Omental fat pad (tissue), 4 donors: ENCODE data around the gene RAET1L. TPM values are rescaled to one million over a fixed set of nuclear protein-coding genes. Genes with fewer than 3 reads are reported as not detected.

Experiments used
- ATAC-seq: fragments of 150-250 bp; one replicate; pipeline ENCODE4 v1.9.1; 2016; ENCODE audit warnings: mild to moderate bottlenecking, moderate library complexity; ENCODE audit not compliant: low FRiP score
- DNase-seq: peaks from one replicate; pipeline ENCODE4 v3.0.0-alpha.2; 2019; ENCODE audit warnings: low spot score
- total RNA-seq, 4 donors: library from RNA; depleted of rRNA; stranded (reverse); fragments of >200 nt; gene quantifications; one replicate each; pipeline ENCODE4 v1.1.0, GENCODE V29; 2016
- TF ChIP-seq, protein P1 (sequence below), 3 donors: fragments of 450-650 bp; IDR thresholded peaks; one replicate each; pipeline ENCODE4 v1.5.1; 2016 to 2017; ENCODE audit warnings: antibody characterized with exemption in 3 of 3, mild to moderate bottlenecking in 3 of 3, moderate library complexity in 2 of 3

The RAET1L gene
- total RNA-seq, 4 donors from 2014 or later: not detected

GRCh38 chr6:149988550-149989346 is 36.6 kb downstream of the RAET1L start:
- DNase-seq: no peak
- ATAC-seq: no peak
- TF ChIP-seq, protein P1, sequence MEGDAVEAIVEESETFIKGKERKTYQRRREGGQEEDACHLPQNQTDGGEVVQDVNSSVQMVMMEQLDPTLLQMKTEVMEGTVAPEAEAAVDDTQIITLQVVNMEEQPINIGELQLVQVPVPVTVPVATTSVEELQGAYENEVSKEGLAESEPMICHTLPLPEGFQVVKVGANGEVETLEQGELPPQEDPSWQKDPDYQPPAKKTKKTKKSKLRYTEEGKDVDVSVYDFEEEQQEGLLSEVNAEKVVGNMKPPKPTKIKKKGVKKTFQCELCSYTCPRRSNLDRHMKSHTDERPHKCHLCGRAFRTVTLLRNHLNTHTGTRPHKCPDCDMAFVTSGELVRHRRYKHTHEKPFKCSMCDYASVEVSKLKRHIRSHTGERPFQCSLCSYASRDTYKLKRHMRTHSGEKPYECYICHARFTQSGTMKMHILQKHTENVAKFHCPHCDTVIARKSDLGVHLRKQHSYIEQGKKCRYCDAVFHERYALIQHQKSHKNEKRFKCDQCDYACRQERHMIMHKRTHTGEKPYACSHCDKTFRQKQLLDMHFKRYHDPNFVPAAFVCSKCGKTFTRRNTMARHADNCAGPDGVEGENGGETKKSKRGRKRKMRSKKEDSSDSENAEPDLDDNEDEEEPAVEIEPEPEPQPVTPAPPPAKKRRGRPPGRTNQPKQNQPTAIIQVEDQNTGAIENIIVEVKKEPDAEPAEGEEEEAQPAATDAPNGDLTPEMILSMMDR (IDR thresholded peaks at IDR 0.05): no peak

DNA sequence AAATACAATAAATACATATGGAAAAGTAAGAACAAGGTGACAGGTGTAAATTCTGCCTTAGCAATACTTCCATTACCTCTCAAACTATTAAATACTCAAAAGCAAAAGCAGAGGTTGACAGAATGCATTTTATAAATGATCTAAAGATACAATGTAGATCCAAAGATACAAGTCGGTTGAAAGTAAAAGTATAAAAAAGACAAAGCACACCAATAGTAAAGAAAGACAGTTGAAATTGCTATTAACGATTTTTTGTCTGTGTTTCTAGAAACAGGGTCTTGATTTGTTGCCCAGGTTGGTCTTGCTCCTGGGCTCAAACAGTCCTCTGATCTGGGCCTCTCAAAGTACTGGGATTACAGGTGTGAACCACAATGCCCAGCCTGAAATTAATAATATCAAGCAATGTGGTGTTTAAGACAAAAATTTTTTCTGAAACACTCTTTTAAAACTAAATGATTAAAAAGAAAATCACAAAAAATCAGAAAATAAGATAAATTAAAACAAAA is 37.7 kb downstream of the RAET1L start:
- DNase-seq (no peak), ATAC-seq (no peak)
- TF ChIP-seq, protein P1 (IDR thresholded peaks at IDR 0.05): no peak

GRCh38 chr6:149985481-149985937 is 39.8 kb downstream of the RAET1L start:
- ATAC-seq (no peak), DNase-seq (no peak)
- TF ChIP-seq, protein P1 (IDR thresholded peaks at IDR 0.05): no peak

DNA sequence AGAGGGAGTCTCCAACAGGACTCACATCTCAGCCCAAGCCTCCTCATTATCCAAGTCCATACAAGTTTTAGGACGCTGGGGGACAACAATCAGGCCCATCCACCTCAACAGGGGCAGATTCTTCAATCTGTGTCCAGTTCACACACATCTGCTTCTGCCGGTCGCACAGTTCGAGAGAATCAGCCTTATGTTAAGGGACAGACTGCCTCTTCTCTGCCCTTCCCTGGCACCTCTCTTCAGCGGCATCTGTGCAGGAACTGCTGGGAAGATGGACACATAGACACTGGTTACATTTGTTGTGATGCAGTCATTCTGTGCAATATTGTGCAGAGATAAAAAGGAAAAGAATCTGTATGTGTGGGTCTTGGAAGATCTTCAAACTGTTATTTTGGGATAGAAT is 40.6 kb downstream of the RAET1L start:
- TF ChIP-seq, protein P1 (IDR thresholded peaks at IDR 0.05): no peak
- no peak for DNase-seq
- no peak for ATAC-seq

DNA sequence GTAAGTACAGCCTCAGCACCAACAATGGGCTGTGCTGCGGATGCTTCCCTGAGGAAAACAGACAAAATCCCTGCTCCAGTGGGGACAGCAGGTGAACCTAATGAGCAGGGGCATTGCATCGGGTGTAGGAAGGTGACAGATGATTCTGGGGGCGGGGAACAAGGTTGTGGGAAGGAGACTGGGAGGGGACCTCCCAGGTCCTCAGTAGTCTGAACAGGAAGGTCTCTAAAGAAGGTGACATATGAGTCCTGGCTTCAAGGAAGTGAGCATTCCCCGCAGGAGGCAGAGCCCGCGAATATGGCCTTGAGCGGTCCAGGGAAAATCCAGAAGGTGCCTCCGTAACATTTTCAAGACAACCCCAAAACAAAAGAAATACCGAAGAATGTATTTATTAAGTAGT is 42.2 kb downstream of the RAET1L start:
- ATAC-seq: no peak
- TF ChIP-seq, protein P1 (IDR thresholded peaks at IDR 0.05): no peak
- no peak for DNase-seq

DNA sequence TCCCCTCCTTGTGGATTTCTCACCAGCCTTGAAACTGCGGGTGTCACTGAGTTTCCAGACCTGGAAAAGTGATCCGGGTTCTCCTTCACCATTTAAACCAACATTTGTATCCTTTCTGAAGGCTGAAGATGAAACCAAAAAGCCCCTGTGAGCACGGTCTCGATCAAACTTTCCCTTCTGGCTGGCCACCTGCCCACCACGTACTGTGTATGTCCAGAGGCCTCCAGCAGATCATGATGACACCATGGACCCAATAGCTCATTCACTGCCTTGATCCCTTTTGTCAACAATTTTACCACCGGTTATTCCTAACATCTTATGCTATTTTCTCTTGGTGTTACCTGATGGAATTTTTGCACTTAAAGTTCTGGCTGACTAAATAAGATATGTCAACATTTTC is 46.0 kb downstream of the RAET1L start:
- ATAC-seq (no peak), DNase-seq (no peak)
- TF ChIP-seq, protein P1 (IDR thresholded peaks at IDR 0.05): no peak

DNA sequence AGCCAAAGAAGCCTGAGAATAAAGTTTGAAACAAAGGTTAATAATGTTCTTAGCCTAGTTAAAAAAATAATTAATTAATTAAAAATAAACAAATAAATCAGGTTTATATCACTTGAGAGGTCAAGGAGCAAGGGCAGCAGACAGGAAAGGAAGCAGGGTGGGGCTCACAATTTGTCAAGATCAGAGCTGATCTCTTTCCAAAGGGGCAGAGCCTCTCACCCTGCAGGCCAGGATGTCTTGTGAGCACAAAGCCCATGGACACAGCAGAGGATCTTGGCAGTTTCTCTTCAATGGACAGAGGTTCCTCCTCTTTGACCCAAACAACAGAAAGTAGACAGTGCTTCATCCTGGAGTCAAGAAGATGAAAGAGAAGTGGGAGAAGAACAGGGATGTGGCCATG is 46.7 kb downstream of the RAET1L start:
- TF ChIP-seq, protein P1 (IDR thresholded peaks at IDR 0.05): no peak
- ATAC-seq: no peak
- no peak for DNase-seq
